Measurements from ENCODE around the gene ASPSCR1. TPM values are rescaled to one million over a fixed set of nuclear protein-coding genes. Genes with fewer than 3 reads are reported as not detected.
"Not testable (repeated sequence)": the region's sequence is repeated elsewhere in the genome, so short reads cannot be mapped to it uniquely, and the experiment has no call there.

ASPSCR1 gene
- total RNA-seq, 1 donor from 2014 or later = 45.9 TPM

- Mint-ChIP-seq H3K27me3 (ENCODE audit: unreplicated experiment) (no peaks in the 10 kb centered on the region), H3K27ac (ENCODE audit: unreplicated experiment) (no peak overlapping the region), H3K9me3 (ENCODE audit: unreplicated experiment) (no peaks in the 10 kb centered on the region), H3K4me3 (ENCODE audit: unreplicated experiment) (peak overlapping the region; percentile 73), H3K36me3 (ENCODE audit: unreplicated experiment) (no peaks in the 10 kb centered on the region), H3K4me1 (ENCODE audit: unreplicated experiment) (peaks cover 17% of the 10 kb centered on the region)
- DNase-seq (ENCODE audit: extremely low spot score, unreplicated experiment) = no peak
- TF ChIP-seq, protein P1, sequence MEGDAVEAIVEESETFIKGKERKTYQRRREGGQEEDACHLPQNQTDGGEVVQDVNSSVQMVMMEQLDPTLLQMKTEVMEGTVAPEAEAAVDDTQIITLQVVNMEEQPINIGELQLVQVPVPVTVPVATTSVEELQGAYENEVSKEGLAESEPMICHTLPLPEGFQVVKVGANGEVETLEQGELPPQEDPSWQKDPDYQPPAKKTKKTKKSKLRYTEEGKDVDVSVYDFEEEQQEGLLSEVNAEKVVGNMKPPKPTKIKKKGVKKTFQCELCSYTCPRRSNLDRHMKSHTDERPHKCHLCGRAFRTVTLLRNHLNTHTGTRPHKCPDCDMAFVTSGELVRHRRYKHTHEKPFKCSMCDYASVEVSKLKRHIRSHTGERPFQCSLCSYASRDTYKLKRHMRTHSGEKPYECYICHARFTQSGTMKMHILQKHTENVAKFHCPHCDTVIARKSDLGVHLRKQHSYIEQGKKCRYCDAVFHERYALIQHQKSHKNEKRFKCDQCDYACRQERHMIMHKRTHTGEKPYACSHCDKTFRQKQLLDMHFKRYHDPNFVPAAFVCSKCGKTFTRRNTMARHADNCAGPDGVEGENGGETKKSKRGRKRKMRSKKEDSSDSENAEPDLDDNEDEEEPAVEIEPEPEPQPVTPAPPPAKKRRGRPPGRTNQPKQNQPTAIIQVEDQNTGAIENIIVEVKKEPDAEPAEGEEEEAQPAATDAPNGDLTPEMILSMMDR (IDR thresholded peaks at IDR 0.05) = no peak
These were observed 58.7 kb downstream of the ASPSCR1 start for GRCh38 chr17:82035956-82036633.

- TF ChIP-seq, protein P1 (IDR thresholded peaks at IDR 0.05) = no peak
- H3K4me1 Mint-ChIP-seq (ENCODE audit: unreplicated experiment) = peaks cover 21% of the 10 kb centered on the region
- no peak for DNase-seq (ENCODE audit: extremely low spot score, unreplicated experiment)
- H3K27me3 Mint-ChIP-seq (ENCODE audit: unreplicated experiment) = no peaks in the 10 kb centered on the region
- H3K4me3 Mint-ChIP-seq (ENCODE audit: unreplicated experiment) = peak overlapping the region; percentile 73
- H3K36me3 Mint-ChIP-seq (ENCODE audit: unreplicated experiment) = no peaks in the 10 kb centered on the region
- H3K27ac Mint-ChIP-seq (ENCODE audit: unreplicated experiment) = peak overlapping the region; percentile 76
- no peaks in the 10 kb centered on the region for H3K9me3 Mint-ChIP-seq (ENCODE audit: unreplicated experiment)
These were observed 59.2 kb downstream of the ASPSCR1 start for GRCh38 chr17:82036634-82037091.

DNA sequence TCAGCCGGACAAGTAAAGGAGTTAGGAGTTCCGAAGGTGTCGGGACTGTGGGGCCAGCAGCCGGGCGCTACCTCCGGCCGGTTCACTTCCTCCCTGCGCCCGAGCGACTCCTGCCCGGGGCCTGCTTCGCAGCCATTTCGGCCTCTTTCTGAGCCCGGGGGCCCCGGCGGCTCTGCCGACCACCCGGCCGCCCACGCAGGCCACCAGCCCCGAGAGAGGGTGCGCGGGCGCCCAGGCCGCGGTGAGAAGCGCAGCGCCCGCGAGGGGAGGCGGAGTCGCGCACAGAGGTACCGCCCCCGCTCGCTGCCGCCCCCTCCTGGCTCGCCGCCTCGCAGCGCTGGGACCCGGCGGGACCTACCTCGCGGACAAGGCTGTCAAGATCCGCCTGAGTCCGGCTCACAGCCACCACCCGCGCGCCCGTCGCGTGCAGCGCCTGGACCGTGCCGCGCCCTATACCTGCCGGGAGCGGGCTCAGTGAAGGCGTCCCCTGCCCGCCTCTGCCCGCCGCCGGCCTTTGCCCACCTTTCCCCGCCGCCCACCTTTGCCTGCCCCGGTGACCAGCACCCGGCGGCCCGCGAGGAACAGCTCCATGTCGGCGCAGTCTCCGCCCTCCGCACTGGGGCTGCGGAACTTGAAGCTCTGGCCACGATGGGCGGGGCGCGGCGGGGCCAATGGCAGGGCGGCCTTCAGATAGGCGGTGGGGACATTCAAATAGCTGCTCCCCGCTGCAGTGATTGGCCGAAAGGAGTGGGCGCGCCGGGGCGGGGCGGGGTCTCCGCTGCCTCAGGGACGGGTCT lies 59.9 kb downstream of the ASPSCR1 start, which contains the start of gene DCXR:
DCXR (minus strand) TSS at position 606 of the 797 bp plus-strand sequence; CDS start at position 591, 15 bp downstream.
- Mint-ChIP-seq H3K9me3 (ENCODE audit: unreplicated experiment) (no peaks in the 10 kb centered on the region), H3K4me3 (ENCODE audit: unreplicated experiment) (peak within 1 kb of the TSS; percentile 73), H3K4me1 (ENCODE audit: unreplicated experiment) (peaks cover 21% of the 10 kb centered on the region), H3K27me3 (ENCODE audit: unreplicated experiment) (no peaks in the 10 kb centered on the region), H3K27ac (ENCODE audit: unreplicated experiment) (peak within 1 kb of the TSS; percentile 92), H3K36me3 (ENCODE audit: unreplicated experiment) (no peaks in the 10 kb centered on the region)
- DNase-seq (ENCODE audit: extremely low spot score, unreplicated experiment) = peak; percentile 98
- TF ChIP-seq, protein P1 (IDR thresholded peaks at IDR 0.05) = peak; percentile 89

GRCh38 chr17:82037889-82038195 lies 60.4 kb downstream of the ASPSCR1 start:
- TF ChIP-seq, protein P1 (IDR thresholded peaks at IDR 0.05) = no peak
- no peaks in the 10 kb centered on the region for H3K27me3 Mint-ChIP-seq (ENCODE audit: unreplicated experiment)
- peak overlapping the region; percentile 92 for H3K27ac Mint-ChIP-seq (ENCODE audit: unreplicated experiment)

DNA sequence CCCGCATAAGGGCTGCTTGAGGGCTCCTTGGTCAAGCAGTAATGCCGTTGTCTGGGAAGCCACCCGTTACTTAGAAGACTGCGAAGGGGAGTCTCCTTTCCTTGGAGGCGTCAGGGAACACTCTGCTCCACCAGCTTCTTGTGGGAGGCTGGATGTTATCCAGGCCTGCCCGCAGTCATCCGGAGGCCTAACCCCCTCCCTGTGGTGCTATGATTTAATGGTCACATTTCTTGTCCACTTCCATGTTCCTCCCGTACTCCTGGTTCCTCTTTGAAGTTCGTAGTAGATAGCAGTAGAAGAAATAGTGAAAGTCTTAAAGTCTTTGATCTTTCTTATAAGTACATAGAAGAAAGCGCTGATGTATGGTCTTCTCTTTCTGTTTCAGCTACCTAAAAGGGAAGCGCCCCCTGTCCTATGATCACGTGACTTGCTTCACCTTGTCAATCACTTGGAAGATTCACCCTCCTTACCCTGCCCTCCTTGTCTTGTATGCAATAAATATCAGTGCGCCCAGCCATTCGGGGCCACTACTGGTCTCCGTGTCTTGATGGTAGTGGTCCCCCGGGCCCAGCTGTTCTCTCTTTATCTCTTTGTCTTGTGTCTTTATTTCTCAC lies 61.5 kb downstream of the ASPSCR1 start:
- not testable (repeated sequence) for DNase-seq (ENCODE audit: extremely low spot score, unreplicated experiment); H3K9me3 Mint-ChIP-seq (ENCODE audit: unreplicated experiment); H3K4me3 Mint-ChIP-seq (ENCODE audit: unreplicated experiment); H3K27me3 Mint-ChIP-seq (ENCODE audit: unreplicated experiment); H3K36me3 Mint-ChIP-seq (ENCODE audit: unreplicated experiment); H3K27ac Mint-ChIP-seq (ENCODE audit: unreplicated experiment)
- H3K4me1 Mint-ChIP-seq (ENCODE audit: unreplicated experiment) = peaks cover 14% of the 10 kb centered on the region

More at GRCh38 chr17:82037889-82038195, 60.4 kb downstream of the ASPSCR1 start:
- no peak for DNase-seq (ENCODE audit: extremely low spot score, unreplicated experiment)
- Mint-ChIP-seq H3K36me3 (ENCODE audit: unreplicated experiment) (no peaks in the 10 kb centered on the region), H3K9me3 (ENCODE audit: unreplicated experiment) (no peaks in the 10 kb centered on the region), H3K4me3 (ENCODE audit: unreplicated experiment) (peak overlapping the region; percentile 73), H3K4me1 (ENCODE audit: unreplicated experiment) (peaks cover 17% of the 10 kb centered on the region)

Data from osteocyte (in vitro differentiated cells).